HepG2 (cell line): ENCODE results near the gene C6orf132. TPM values are rescaled to one million over a fixed set of nuclear protein-coding genes. Genes with fewer than 3 reads are reported as not detected.

ENCODE experiments used
- ATF7-NPFF ChIP-seq: sonication (generic); formaldehyde crosslinking; IDR thresholded peaks from 2 replicates; pipeline ENCODE4 v1.8.1; 2023; ENCODE audit warnings: mild to moderate bottlenecking, low read depth, missing genetic modification reagents, moderate library complexity
- FOXK1 ChIP-seq: sonication (generic); formaldehyde crosslinking; IDR thresholded peaks from 2 replicates; pipeline ENCODE4 v1.4.0; 2020; ENCODE audit warnings: low read depth, missing genetic modification reagents, borderline replicate concordance
- MAFG ChIP-seq: sonication (generic); formaldehyde crosslinking; IDR thresholded peaks from 2 replicates; pipeline ENCODE4 v1.5.1; 2020; ENCODE audit warnings: mild to moderate bottlenecking, missing genetic modification reagents
- MEF2D ChIP-seq: sonication (generic); formaldehyde crosslinking; IDR thresholded peaks from 2 replicates; pipeline ENCODE4 v1.5.1; 2020; ENCODE audit warnings: mild to moderate bottlenecking, missing genetic modification reagents
- MLLT10 ChIP-seq: sonication (generic); formaldehyde crosslinking; IDR thresholded peaks from 2 replicates; pipeline ENCODE4 v1.4.0; 2020; ENCODE audit warnings: missing genetic modification reagents
- MYNN ChIP-seq: sonication (generic); formaldehyde crosslinking; IDR thresholded peaks from 2 replicates; pipeline ENCODE4 v1.4.0; 2020; ENCODE audit warnings: mild to moderate bottlenecking, low read depth, missing genetic modification reagents
- NAIF1 ChIP-seq: sonication (generic); formaldehyde crosslinking; IDR thresholded peaks from 2 replicates; pipeline ENCODE4 v1.5.0; 2020; ENCODE audit warnings: mild to moderate bottlenecking, missing genetic modification reagents, borderline replicate concordance
- NCOA1 ChIP-seq: sonication (generic); formaldehyde crosslinking; IDR thresholded peaks from 2 replicates; pipeline ENCODE4 v1.9.0; 2021; ENCODE audit warnings: missing genetic modification reagents
- NFIC ChIP-seq: IDR thresholded peaks from 2 replicates; pipeline ENCODE4 v1.6.1; 2012; ENCODE audit warnings: mild to moderate bottlenecking, low read length, inconsistent platforms
- PBX3 ChIP-seq: sonication (generic); formaldehyde crosslinking; IDR thresholded peaks from 2 replicates; pipeline ENCODE4 v1.8.1; 2023; ENCODE audit warnings: missing genetic modification reagents, inconsistent platforms, borderline replicate concordance
- PLRG1 ChIP-seq: fragments of 450-650 bp; conservative IDR thresholded peaks from 2 replicates; pipeline ENCODE4 v1.6.1; 2016
- RFX1 ChIP-seq: fragments of 450-650 bp; IDR thresholded peaks from 2 replicates; pipeline ENCODE4 v1.6.1; 2017
- SALL2 ChIP-seq: sonication (generic); formaldehyde crosslinking; IDR thresholded peaks from 2 replicates; pipeline ENCODE4 v1.8.1; 2023; ENCODE audit warnings: mild to moderate bottlenecking, missing genetic modification reagents, inconsistent platforms
- SKI ChIP-seq: fragments of 450-650 bp; IDR thresholded peaks from one replicate; pipeline ENCODE4 v1.6.1; 2018; ENCODE audit warnings: mild to moderate bottlenecking; ENCODE audit not compliant: partially characterized antibody
- SOX5 ChIP-seq: IDR thresholded peaks from 2 replicates; pipeline ENCODE4 v1.6.1; 2016; ENCODE audit warnings: borderline replicate concordance
- ZBTB8A ChIP-seq: sonication (generic); formaldehyde crosslinking; IDR thresholded peaks from 2 replicates; pipeline ENCODE4 v1.4.0; 2020; ENCODE audit warnings: mild to moderate bottlenecking, low read depth, missing genetic modification reagents, borderline replicate concordance
- ZMYM4 ChIP-seq: sonication (generic); formaldehyde crosslinking; IDR thresholded peaks from 2 replicates; pipeline ENCODE4 v1.8.1; 2023; ENCODE audit warnings: mild to moderate bottlenecking, missing genetic modification reagents
- ZNF276 ChIP-seq: sonication (generic); formaldehyde crosslinking; IDR thresholded peaks from 2 replicates; pipeline ENCODE4 v1.4.0; 2020; ENCODE audit warnings: mild to moderate bottlenecking, low read depth, missing genetic modification reagents
- ZNF503 ChIP-seq: sonication (generic); formaldehyde crosslinking; IDR thresholded peaks from 2 replicates; pipeline ENCODE4 v1.4.0; 2020; ENCODE audit warnings: missing genetic modification reagents
- ZNF552 ChIP-seq: sonication (generic); formaldehyde crosslinking; IDR thresholded peaks from 2 replicates; pipeline ENCODE4 v1.9.0; 2022; ENCODE audit warnings: missing genetic modification reagents, mild to moderate bottlenecking, borderline replicate concordance
- ZNF619 ChIP-seq: sonication (generic); formaldehyde crosslinking; IDR thresholded peaks from 2 replicates; pipeline ENCODE4 v1.4.0; 2020; ENCODE audit warnings: mild to moderate bottlenecking, missing genetic modification reagents
- ZNF724P ChIP-seq: sonication (generic); formaldehyde crosslinking; IDR thresholded peaks from 2 replicates; pipeline ENCODE4 v1.8.0; 2022; ENCODE audit warnings: missing genetic modification reagents, borderline replicate concordance
- ZNF747 ChIP-seq: sonication (generic); formaldehyde crosslinking; IDR thresholded peaks from 2 replicates; pipeline ENCODE4 v1.8.1; 2023; ENCODE audit warnings: missing genetic modification reagents, mild to moderate bottlenecking, borderline replicate concordance
- ZSCAN29 ChIP-seq: sonication (generic); formaldehyde crosslinking; conservative IDR thresholded peaks from 2 replicates; pipeline ENCODE4 v1.4.0; 2020; ENCODE audit warnings: mild to moderate bottlenecking, missing genetic modification reagents
- polyA plus RNA-seq, 8 experiments: library from polyadenylated mRNA; depleted of rRNA in 3 of 8; stranded (reverse) in 7 of 8; unstranded in 1 of 8; fragments of >200 nt; fragmentation: Illumina TruSeq in 4 of 8; extraction: Trizol in 4 of 8; gene quantifications; 2 replicates each; pipeline versions ENCODE4 v1.2.1 to v1.2.3, GENCODE V29; 2011 to 2016; ENCODE audit warnings: low read depth in 4 of 8, missing spikeins in 1 of 8, mixed read lengths in 1 of 8; ENCODE audit not compliant: insufficient read depth in 1 of 8
- total RNA-seq, 5 experiments: library from RNA; depleted of rRNA; stranded (reverse); fragments of >200 nt; fragmentation: Illumina TruSeq; extraction: Trizol; gene quantifications; 2 replicates each; pipeline ENCODE4 v1.2.3, GENCODE V29; 2016; ENCODE audit warnings: low read depth in 1 of 5

C6orf132 gene
- total and polyA plus RNA-seq, 2 of the 13 experiments (the other 11 are each of a cell fraction or from before 2014, with no cell fraction given), result 0.78 to 3.0 TPM

DNA sequence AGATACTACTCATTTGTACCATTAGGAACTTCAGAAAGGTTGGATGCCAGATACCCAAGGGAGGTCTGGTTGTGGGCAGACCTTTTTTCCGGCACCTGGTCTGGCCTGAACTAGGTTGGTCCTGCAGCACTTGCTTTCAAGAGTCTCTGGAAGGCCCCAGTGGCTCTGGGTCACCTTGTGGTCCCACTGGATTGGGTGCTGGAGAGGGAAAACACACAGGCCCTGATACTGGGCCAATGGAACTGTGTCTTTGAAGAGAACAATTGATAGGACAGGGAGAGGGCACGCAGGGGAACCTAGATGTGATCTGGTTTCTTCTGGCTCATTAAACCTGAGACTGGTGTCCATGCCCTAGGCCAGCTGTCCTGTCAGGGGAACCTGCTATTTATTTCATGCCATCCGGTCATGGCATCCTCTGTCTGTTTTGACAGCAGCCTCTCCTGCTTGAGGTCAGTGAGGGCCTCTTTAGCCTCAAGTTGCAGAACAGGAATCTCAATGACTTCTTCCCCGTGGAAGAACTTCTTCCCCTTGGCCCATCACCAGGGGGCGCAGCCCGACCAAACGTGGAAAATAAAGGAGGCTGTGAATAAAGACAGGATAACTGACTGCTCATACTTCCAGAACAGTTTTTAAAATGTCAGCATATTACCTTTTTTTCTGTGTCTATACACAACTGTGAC, 67.1 kb downstream of the C6orf132 start (continued):
- TF ChIP-seq MAFG (no peak), MYNN (0 out of 2 replicates have a peak, but pooled peaks have one; percentile 45), ZNF619 (CRISPR knock-in tag) (no peak), MEF2D (CRISPR knock-in tag) (no peak), SOX5 (CRISPR knock-in tag) (no peak), SALL2 (CRISPR knock-in tag) (no peak), ZNF503 (CRISPR knock-in tag) (no peak), ATF7-NPFF (CRISPR knock-in tag) (no peak), FOXK1 (CRISPR knock-in tag) (no peak), ZBTB8A (CRISPR knock-in tag) (no peak), PLRG1 (no peak), SKI (no peak), ZNF552 (CRISPR knock-in tag) (no peak), ZNF276 (CRISPR knock-in tag) (no peak), ZSCAN29 (CRISPR knock-in tag) (no peak), NFIC (no peak), ZNF747 (0 out of 2 replicates have a peak, but pooled peaks have one; percentile 35), ZMYM4 (CRISPR knock-in tag) (no peak), RFX1 (no peak), ZNF724P (CRISPR knock-in tag) (no peak), NCOA1 (no peak), PBX3 (CRISPR knock-in tag) (no peak), NAIF1 (CRISPR knock-in tag) (no peak), MLLT10 (CRISPR knock-in tag) (no peak)
